IMR-90 (cell line): ENCODE measurements around the gene DPYD.

Experiments
- BHLHE40 ChIP-seq: fragments of 150-350 bp; IDR thresholded peaks from 2 replicates; pipeline ENCODE4 v1.6.1; 2016; ENCODE audit warnings: mild to moderate bottlenecking, low read depth, low read length
- CEBPB ChIP-seq: IDR thresholded peaks from 2 replicates; pipeline ENCODE4 v1.6.1; 2012; ENCODE audit warnings: low read depth, low read length, improper control_type of control experiment
- CTCF ChIP-seq: conservative IDR thresholded peaks from 2 replicates; pipeline ENCODE4 v1.5.1; 2012; ENCODE audit warnings: mild to moderate bottlenecking, low read depth, low read length, improper control_type of control experiment
- MAFK ChIP-seq: IDR thresholded peaks from 2 replicates; pipeline ENCODE4 v1.6.1; 2012; ENCODE audit warnings: low read depth, low read length, improper control_type of control experiment
- MXI1 ChIP-seq: IDR thresholded peaks from 2 replicates; pipeline ENCODE4 v1.6.1; 2012; ENCODE audit warnings: low read depth, mild to moderate bottlenecking, low read length, moderate library complexity, borderline replicate concordance
- POLR2A ChIP-seq: IDR thresholded peaks from 2 replicates; pipeline ENCODE4 v1.6.1; 2012; ENCODE audit warnings: mild to moderate bottlenecking, low read depth, low read length
- RAD21 ChIP-seq: IDR thresholded peaks from 2 replicates; pipeline ENCODE4 v1.6.1; 2012; ENCODE audit warnings: low read length, improper control_type of control experiment
- RCOR1 ChIP-seq: IDR thresholded peaks from 2 replicates; pipeline ENCODE4 v1.6.1; 2012; ENCODE audit warnings: mild to moderate bottlenecking, low read length, improper control_type of control experiment; ENCODE audit not compliant: insufficient replicate concordance
- RFX5 ChIP-seq: IDR thresholded peaks from 2 replicates; pipeline ENCODE4 v1.8.0; 2012; ENCODE audit warnings: low read depth, mild to moderate bottlenecking, low read length, moderate library complexity
- SMC3 ChIP-seq: fragments of 150-350 bp; IDR thresholded peaks from 2 replicates; pipeline ENCODE4 v1.6.1; 2016; ENCODE audit warnings: low read depth, mild to moderate bottlenecking, antibody characterized with exemption, low read length, moderate library complexity
- TF ChIP-seq, protein P1 (sequence below): fragments of 150-350 bp; IDR thresholded peaks from 2 replicates; pipeline ENCODE4 v1.6.1; 2017; ENCODE audit warnings: mild to moderate bottlenecking, antibody characterized with exemption, low read length, low read depth

DNA sequence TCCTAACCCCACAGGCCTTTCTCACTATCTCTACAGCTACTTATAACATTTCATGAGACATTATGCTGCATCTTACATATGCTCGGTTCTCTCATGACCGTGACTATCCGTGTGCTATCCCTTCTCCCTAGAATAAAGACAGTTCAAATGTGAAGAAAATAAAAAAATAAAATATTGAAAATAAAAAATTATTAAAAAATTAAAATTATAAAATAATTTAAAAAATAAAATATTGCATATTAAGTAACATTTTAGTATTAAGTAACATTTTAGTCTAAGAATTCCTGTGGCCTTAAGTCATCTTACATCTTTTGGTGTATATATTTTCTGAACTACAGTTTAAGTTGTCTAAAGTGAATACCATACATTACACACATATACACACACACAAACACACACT, 415.5 kb downstream of the DPYD start:
- TF ChIP-seq, protein P1, sequence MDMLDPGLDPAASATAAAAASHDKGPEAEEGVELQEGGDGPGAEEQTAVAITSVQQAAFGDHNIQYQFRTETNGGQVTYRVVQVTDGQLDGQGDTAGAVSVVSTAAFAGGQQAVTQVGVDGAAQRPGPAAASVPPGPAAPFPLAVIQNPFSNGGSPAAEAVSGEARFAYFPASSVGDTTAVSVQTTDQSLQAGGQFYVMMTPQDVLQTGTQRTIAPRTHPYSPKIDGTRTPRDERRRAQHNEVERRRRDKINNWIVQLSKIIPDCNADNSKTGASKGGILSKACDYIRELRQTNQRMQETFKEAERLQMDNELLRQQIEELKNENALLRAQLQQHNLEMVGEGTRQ, result no peak
- TF ChIP-seq CTCF, result no peak
- no peak for TF ChIP-seq POLR2A
- TF ChIP-seq BHLHE40, result no peak
- TF ChIP-seq RFX5, result no peak
- no peak for TF ChIP-seq CEBPB
- no peak for TF ChIP-seq MXI1
- no peak for TF ChIP-seq RAD21
- TF ChIP-seq SMC3, result no peak
- no peak for TF ChIP-seq RCOR1
- no peak for TF ChIP-seq MAFK
